Loucy (cell line): ENCODE data around the gene FAM186B.

Experiments
- H2AFZ ChIP-seq: fragments of 200-600 bp; sonication (generic); 2 replicates; pipeline ENCODE4 v1.6.0; 2016; ENCODE audit warnings: antibody characterized with exemption, mild to moderate bottlenecking, low read length, moderate library complexity
- H3F3A ChIP-seq: fragments of 200-600 bp; 2 replicates; pipeline ENCODE4 v1.6.0; 2016; ENCODE audit warnings: antibody characterized with exemption, low read depth, mild to moderate bottlenecking
- H3K27me3 ChIP-seq: fragments of 200-600 bp; sonication (generic); 2 replicates; pipeline ENCODE4 v1.6.1; 2014; ENCODE audit warnings: low read length, mild to moderate bottlenecking; ENCODE audit not compliant: insufficient read depth, poor library complexity, severe bottlenecking
- H3K36me3 ChIP-seq: fragments of 200-600 bp; sonication (generic); 2 replicates; pipeline ENCODE4 v1.6.1; 2016; ENCODE audit warnings: low read length; ENCODE audit not compliant: insufficient read depth
- H3K4me1 ChIP-seq: fragments of 200-600 bp; sonication (generic); 2 replicates; pipeline ENCODE4 v1.5.1; 2014; ENCODE audit warnings: low read length, mild to moderate bottlenecking; ENCODE audit not compliant: insufficient read depth, poor library complexity, severe bottlenecking
- H3K4me2 ChIP-seq: fragments of 200-600 bp; sonication (generic); 2 replicates; pipeline ENCODE4 v1.6.0; 2014; ENCODE audit warnings: antibody characterized with exemption, low read length, low read depth, mild to moderate bottlenecking; ENCODE audit not compliant: poor library complexity, severe bottlenecking
- H3K4me3 ChIP-seq: fragments of 200-600 bp; sonication (generic); 2 replicates; pipeline ENCODE4 v1.5.1; 2014; ENCODE audit warnings: low read length, mild to moderate bottlenecking, mixed read lengths; ENCODE audit not compliant: poor library complexity, severe bottlenecking
- H3K79me2 ChIP-seq: fragments of 200-600 bp; sonication (generic); 2 replicates; pipeline ENCODE4 v1.6.1; 2014; ENCODE audit warnings: low read length; ENCODE audit not compliant: insufficient read depth
- H3K9ac ChIP-seq: fragments of 200-600 bp; sonication (generic); 2 replicates; pipeline ENCODE4 v1.6.0; 2014; ENCODE audit warnings: mild to moderate bottlenecking, low read depth, low read length, moderate library complexity; ENCODE audit not compliant: poor library complexity, severe bottlenecking
- H3K9me2 ChIP-seq: fragments of 200-600 bp; sonication (generic); replicated peaks from 2 replicates; pipeline ENCODE4 v1.6.1; 2016; ENCODE audit warnings: low read depth, low read length, mixed read lengths
- H3K9me3 ChIP-seq: fragments of 200-600 bp; sonication (generic); 2 replicates; pipeline ENCODE4 v1.6.1; 2014; ENCODE audit warnings: mild to moderate bottlenecking, antibody characterized with exemption, low read length, low read depth; ENCODE audit not compliant: insufficient read depth
- H4K20me1 ChIP-seq: fragments of 200-600 bp; sonication (generic); 2 replicates; pipeline ENCODE4 v1.6.0; 2014; ENCODE audit warnings: antibody characterized with exemption, low read length, mild to moderate bottlenecking; ENCODE audit not compliant: insufficient read depth, poor library complexity, severe bottlenecking
- CTCF ChIP-seq: fragments of 200-600 bp; sonication (generic); conservative IDR thresholded peaks from 2 replicates; pipeline ENCODE4 v1.5.1; 2014; ENCODE audit warnings: mild to moderate bottlenecking, antibody characterized with exemption, low read length
- EZH2phosphoT487 ChIP-seq: fragments of 200-600 bp; IDR thresholded peaks from 2 replicates; pipeline ENCODE4 v1.6.1; 2018; ENCODE audit warnings: antibody characterized with exemption, mild to moderate bottlenecking, moderate library complexity, borderline replicate concordance

FAM186B gene

DNA sequence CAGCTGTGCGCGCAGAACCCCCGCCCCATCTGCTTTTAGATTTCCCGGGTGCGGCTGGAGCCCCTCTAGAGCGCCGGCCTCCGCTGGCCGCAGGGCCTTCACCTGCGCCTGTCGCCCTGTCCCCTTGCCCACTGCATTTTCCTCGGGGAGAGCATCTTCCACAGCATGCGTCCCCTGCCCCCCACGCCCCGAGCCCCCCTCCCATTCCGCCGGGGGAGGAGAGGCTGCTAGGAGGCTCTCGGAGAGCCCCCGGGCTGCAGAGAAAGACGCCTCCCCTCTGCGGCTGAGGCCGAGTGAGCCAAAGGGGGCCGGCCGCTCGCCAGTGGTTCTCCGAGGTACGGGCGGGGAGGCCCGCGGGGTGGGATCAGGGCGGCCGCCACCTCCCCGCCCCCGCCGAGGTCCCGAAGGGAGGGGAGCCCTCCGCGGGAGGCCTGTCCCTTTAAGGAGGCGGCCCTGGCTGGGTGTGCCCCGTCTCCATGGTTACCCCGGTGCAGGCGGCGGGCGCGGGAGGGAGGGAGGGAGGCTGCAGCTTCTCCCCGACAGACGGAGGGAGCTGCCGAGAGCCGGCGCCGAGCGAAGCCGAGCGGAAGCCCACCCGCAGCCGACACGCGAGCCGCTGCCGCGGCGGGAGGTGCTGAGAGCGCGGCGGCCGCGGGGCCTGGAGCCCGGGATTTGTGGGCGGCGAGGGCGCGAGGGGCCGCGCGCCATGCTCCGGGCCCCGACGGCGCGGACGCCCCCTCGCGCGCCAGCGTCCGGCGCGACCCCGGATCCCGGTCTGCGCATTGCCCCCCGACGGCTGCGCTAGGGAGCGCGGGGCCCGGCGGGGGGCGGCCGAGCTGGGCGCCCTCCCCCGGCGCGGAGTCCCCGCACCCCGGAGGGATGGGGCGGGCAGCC lies 66.7 kb downstream of the FAM186B start, which contains the start of gene KCNH3:
Gene KCNH3 (plus strand): TSS at position 521 of the 894 bp plus-strand sequence. CDS start 387 bp downstream, outside the sequence.
- H3F3A ChIP-seq, result no peaks in the 10 kb centered on the region
- H3K4me3 ChIP-seq, result peak within 1 kb of the TSS; percentile 65
- H3K9me2 ChIP-seq, result no peaks in the 10 kb centered on the region
- peak within 1 kb of the TSS; percentile 26 for H3K9ac ChIP-seq
- TF ChIP-seq CTCF (no peak), EZH2phosphoT487 (no peak)
- H2AFZ ChIP-seq, result peak within 1 kb of the TSS; percentile 61
- H3K36me3 ChIP-seq, result no peaks in the 10 kb centered on the region
- peaks cover 5% of the 10 kb centered on the region for H3K4me1 ChIP-seq
- peak within 1 kb of the TSS; percentile 76 for H3K4me2 ChIP-seq
- peaks cover 9% of the 10 kb centered on the region for H3K27me3 ChIP-seq
- H3K9me3 ChIP-seq, result no peaks in the 10 kb centered on the region
- no peaks in the 10 kb centered on the region for H3K79me2 ChIP-seq
- H4K20me1 ChIP-seq, result no peaks in the 10 kb centered on the region

DNA sequence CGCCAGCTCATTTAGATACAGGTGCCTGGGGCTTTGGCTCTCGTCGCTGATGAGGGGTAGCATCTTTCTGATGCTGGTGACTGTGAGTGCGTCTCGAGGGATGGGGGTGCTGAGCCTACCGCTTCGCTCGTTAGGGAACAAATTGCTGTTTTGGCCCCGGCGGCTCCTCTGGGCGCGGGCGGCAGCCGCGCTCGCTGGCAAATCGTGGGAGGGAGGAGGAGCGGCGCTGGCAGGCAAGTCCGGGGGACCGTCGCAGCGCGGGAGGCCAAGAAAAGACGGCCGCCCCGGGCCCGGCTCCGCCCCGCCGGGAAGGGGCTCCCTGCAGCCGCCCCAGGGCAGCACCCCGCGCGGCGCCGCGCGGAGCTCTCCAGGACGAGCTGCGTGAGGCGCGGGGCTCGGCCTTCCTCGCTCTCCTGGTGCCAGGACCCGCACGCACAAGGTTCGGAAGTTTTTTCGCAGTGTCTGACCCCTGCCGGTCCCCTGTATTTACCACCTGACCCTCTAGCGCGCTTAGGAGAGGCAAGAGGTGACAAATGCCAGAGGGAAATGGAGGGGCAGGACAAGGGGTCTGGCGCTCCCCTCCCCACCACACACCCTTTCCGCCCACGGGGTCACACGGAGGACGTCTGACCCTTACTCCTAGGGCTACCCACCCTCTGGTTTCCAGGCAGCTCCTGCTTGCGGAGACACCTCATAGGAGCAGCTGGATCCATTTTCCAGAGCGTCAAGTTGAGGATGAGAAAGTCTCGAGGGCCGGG lies 67.5 kb downstream of the FAM186B start:
- peak overlapping the region; percentile 61 for H2AFZ ChIP-seq
- H3K4me3 ChIP-seq, result peak overlapping the region; percentile 65

More for the DNA sequence above, 67.5 kb downstream of the FAM186B start:
- Histone ChIP-seq H4K20me1 (no peaks in the 10 kb centered on the region), H3K36me3 (no peaks in the 10 kb centered on the region), H3K79me2 (no peaks in the 10 kb centered on the region), H3K9me2 (no peaks in the 10 kb centered on the region), H3K9me3 (no peaks in the 10 kb centered on the region), H3K27me3 (peaks cover 9% of the 10 kb centered on the region), H3K4me2 (peak overlapping the region; percentile 76), H3F3A (no peaks in the 10 kb centered on the region), H3K9ac (peak overlapping the region; percentile 26), H3K4me1 (peaks cover 5% of the 10 kb centered on the region)
- no peak for TF ChIP-seq CTCF
- TF ChIP-seq EZH2phosphoT487, result no peak
